HG02852 (cell line): ENCODE data around the gene CFAP70.

Experiments used
- ATAC-seq: cut with Tn5 transposase; IDR thresholded peaks from one replicate; pipeline ENCODE4 v1.9.1; 2021; ENCODE audit warnings: mild to moderate bottlenecking, moderate library complexity; ENCODE audit not compliant: unreplicated experiment

CFAP70 gene

DNA sequence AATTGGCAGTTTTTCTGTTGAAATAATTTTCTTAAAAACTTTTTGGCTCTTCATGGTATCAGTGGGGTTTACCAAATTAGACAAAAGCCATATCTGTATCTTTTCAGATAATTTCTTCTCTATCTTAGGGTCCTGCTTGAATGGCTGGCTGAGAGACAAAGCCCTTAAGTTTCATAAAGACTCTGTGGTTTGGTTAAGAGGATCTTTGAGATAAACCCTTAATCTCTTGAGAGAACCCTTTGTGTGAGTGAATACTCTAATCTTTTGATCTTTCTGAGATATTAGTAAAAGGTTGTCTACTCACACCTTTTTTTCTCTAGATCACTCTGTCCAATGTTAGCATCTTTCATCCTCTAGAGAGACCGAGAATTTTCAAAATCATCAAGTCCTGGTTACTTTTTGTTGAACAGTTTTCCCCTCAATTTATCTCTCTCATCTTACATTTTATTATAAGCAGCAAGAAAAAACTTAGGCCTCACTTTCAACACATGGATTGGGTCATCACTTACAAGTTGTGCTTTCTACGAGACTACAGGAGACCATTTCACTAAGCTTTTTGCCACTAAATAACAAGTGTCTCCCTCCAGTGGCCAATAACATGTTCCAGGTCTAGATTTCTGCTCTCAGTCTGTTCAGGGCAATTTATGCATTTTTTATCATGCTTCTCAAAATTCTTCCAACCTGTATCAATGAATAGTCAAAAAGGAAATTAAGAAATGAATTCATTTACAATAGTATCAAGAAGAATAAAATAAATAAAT, 140.1 kb downstream of the CFAP70 start:
- ATAC-seq, result no peak

- no peak for ATAC-seq
Measured at GRCh38 chr10:73217628-73218027, 141.0 kb downstream of the CFAP70 start.

DNA sequence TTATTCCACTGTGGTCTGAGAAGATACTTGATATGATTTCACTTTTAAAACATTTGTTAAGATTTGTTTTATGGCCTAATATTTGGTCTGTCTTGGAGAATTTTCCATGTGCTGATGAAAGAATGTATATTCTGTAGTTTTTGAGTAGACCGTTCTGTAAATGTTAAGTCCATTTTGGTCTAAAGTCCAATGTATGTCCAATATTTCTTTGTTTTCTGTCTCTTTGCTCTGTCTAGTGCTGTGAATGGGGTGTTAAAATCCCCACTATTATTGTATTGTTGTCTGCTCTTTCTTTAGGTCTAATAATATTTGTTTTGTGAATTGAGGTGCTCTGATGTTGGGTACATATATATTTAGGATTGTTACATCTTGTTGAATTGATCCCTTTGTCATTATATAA, 142.9 kb downstream of the CFAP70 start:
- no peak for ATAC-seq

DNA sequence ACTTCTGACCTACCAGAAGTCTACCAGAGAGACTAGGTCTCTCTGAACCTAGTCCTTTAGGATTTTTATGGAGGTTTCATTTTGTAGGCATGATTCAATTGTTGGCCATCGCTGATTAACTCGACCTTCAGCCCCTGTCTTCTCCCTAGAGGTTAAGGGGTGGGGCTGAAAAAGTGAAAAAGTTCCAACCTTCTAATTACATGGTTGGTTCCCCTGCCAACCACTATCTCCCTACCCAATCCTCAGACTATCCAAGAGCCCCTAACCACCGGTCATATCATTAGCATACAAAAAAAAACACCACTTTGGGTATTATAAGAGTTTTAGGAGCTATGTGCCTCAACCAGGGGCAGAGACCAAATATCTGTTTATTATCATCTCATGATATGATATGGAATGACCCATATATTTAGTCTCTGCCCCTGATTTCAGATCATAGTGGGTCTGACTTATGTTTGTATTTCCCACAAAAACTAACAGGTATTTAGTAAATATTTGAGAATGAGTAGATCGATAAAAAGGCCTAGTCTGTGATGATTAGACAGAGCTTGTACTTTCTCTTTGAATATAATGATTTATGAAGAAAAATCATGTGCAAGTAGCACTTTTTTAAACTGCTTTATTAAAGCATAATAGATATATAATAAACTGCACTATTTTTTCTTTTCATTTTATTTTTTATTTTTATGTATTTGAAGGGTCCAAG, 147.4 kb downstream of the CFAP70 start:
- no peak for ATAC-seq

DNA sequence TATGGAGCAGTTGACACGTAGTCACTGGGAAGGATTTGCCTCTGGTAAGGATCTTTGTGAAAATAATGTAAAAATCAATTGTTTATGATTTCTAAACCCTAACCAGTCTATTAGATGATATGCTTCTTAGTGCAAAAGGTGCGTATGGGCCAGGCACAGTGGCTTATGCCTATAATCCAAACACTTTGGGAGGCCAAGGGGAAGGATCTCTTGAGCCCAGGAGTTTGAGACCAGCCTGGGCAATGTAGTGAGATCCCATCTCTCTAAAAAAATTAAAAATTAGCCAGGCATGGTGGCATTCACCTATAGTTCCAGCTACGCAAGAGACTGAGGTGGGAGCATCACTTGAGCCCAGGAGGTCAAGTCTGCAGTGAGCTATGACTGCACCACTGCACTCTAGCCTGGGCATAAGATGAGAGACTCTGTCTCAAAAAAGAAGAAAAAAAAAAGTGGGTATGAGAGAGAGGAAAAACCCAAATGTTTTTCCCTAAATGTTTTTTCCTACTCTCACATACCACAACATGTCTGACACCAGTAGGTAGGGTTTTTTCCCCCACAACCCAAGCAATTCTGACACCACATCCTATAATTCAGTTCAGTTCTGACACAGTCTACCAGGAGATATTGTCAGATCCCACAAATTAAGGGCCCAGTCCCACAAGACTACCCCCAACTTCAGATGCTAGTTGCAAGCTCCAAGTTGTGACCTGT, 148.1 kb downstream of the CFAP70 start:
- no peak for ATAC-seq

- ATAC-seq, result no peak
Measured at GRCh38 chr10:73209705-73210104, 149.0 kb downstream of the CFAP70 start.

GRCh38 chr10:73207883-73208282, 150.8 kb downstream of the CFAP70 start:
- ATAC-seq, result no peak

DNA sequence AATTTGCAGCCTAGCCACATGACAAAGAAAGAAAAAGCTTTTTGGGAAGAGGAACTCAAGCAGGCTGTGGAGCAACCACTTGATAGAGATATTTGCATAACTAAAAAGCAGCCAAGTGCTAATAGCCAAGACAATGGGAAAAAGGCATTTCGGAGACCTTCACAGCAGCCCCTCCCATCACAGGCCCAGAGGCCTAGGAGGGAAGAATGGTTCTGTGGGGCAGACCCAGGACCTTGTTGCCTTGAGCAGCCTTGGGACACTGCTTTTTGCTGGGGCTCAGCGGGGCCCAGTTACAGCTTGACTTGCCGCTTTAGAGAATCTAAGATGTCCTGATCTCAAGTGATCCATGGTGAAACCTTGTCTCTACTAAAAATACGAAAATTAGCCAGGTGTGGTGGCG, 152.3 kb downstream of the CFAP70 start:
- no peak for ATAC-seq

DNA sequence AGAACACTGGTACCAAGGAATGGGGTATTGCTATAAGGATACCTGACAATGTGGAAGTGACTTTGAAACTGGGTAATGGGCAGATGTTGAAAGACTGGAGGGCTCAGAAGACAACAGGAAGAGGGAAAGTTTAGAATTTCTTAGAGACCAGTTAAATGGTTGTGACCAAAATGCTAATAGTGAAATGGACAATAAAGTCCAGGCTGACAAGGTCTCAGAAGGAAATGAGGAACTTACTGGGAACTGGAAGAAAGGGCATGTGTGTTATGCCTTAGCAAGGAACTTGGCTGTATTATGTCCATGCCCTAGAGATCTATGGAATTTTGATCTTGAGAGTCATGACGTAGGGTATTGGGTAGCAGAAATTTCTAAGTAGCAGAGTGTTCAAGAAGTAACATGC, 152.8 kb downstream of the CFAP70 start:
- no peak for ATAC-seq

GRCh38 chr10:73205081-73205480, 153.6 kb downstream of the CFAP70 start:
- ATAC-seq, result no peak
